H9 (cell line): ENCODE measurements around the gene ARHGAP35. TPM values are rescaled to one million over a fixed set of nuclear protein-coding genes. Genes with fewer than 3 reads are reported as not detected.

ENCODE experiments used
- DNase-seq: peaks from one replicate; pipeline ENCODE4 v3.0.0-alpha.2; 2017
- H2AFZ ChIP-seq: one replicate; pipeline ENCODE4 v1.6.1; 2013; ENCODE audit warnings: mild to moderate bottlenecking, low read length, control low read depth, moderate library complexity
- H2AK5ac ChIP-seq: 2 replicates; pipeline ENCODE4 v1.6.1; 2013; ENCODE audit warnings: low read length, control low read depth, mixed read lengths; ENCODE audit not compliant: insufficient read length
- H2BK120ac ChIP-seq: one replicate; pipeline ENCODE4 v1.6.1; 2013; ENCODE audit warnings: low read depth, mild to moderate bottlenecking, low read length, control low read depth, inconsistent platforms; ENCODE audit not compliant: poor library complexity, severe bottlenecking
- H2BK12ac ChIP-seq: 2 replicates; pipeline ENCODE4 v1.6.1; 2013; ENCODE audit warnings: low read length, control low read depth, mixed read lengths, low read depth; ENCODE audit not compliant: insufficient read length
- H2BK15ac ChIP-seq: 2 replicates; pipeline ENCODE4 v1.6.1; 2013; ENCODE audit warnings: low read depth, low read length, control low read depth
- H2BK20ac ChIP-seq: one replicate; pipeline ENCODE4 v1.6.1; 2013; ENCODE audit warnings: low read depth, mild to moderate bottlenecking, low read length, control low read depth, inconsistent platforms; ENCODE audit not compliant: poor library complexity, severe bottlenecking
- H2BK5ac ChIP-seq: 2 replicates; pipeline ENCODE4 v1.6.1; 2013; ENCODE audit warnings: low read length, control low read depth, mixed read lengths; ENCODE audit not compliant: insufficient read length
- H3K14ac ChIP-seq: 2 replicates; pipeline ENCODE4 v1.6.1; 2013; ENCODE audit warnings: low read length, control low read depth; ENCODE audit not compliant: insufficient read depth
- H3K18ac ChIP-seq: 2 replicates; pipeline ENCODE4 v1.6.1; 2013; ENCODE audit warnings: low read depth, mild to moderate bottlenecking, mixed read lengths, low read length, control low read depth; ENCODE audit not compliant: insufficient read length
- H3K23ac ChIP-seq: 2 replicates; pipeline ENCODE4 v1.6.1; 2013; ENCODE audit warnings: low read length, control low read depth, mixed read lengths, low read depth; ENCODE audit not compliant: insufficient read length
- H3K23me2 ChIP-seq: 2 replicates; pipeline ENCODE4 v1.6.1; 2013; ENCODE audit warnings: low read depth, mild to moderate bottlenecking, mixed read lengths, low read length, control low read depth; ENCODE audit not compliant: insufficient read length, poor library complexity, severe bottlenecking
- H3K27ac ChIP-seq: 2 replicates; pipeline ENCODE4 v1.5.1; 2013; ENCODE audit warnings: low read length, control low read depth, mixed read lengths, low read depth; ENCODE audit not compliant: insufficient read length
- H3K27me3 ChIP-seq: 2 replicates; pipeline ENCODE4 v1.6.1; 2013; ENCODE audit warnings: low read length, control low read depth, inconsistent platforms; ENCODE audit not compliant: insufficient read depth
- H3K4ac ChIP-seq: 2 replicates; pipeline ENCODE4 v1.6.1; 2013; ENCODE audit warnings: low read depth, mild to moderate bottlenecking, control low read depth, inconsistent platforms, low read length, moderate library complexity
- H3K4me1 ChIP-seq: 2 replicates; pipeline ENCODE4 v1.6.1; 2013; ENCODE audit warnings: low read length, control low read depth, inconsistent platforms; ENCODE audit not compliant: insufficient read depth
- H3K4me2 ChIP-seq: 2 replicates; pipeline ENCODE4 v1.6.1; 2013; ENCODE audit warnings: low read length, control low read depth, mixed read lengths; ENCODE audit not compliant: insufficient read length, insufficient read depth
- H3K56ac ChIP-seq: 2 replicates; pipeline ENCODE4 v1.6.1; 2013; ENCODE audit warnings: low read depth, mild to moderate bottlenecking, mixed read lengths, low read length, control low read depth; ENCODE audit not compliant: insufficient read length
- H3K79me1 ChIP-seq: 2 replicates; pipeline ENCODE4 v1.6.1; 2013; ENCODE audit warnings: low read depth, mild to moderate bottlenecking, moderate library complexity, low read length, control low read depth, inconsistent platforms; ENCODE audit not compliant: insufficient read depth, poor library complexity, severe bottlenecking
- H3K79me2 ChIP-seq: 2 replicates; pipeline ENCODE4 v1.6.1; 2013; ENCODE audit warnings: low read length, control low read depth, inconsistent platforms; ENCODE audit not compliant: insufficient read depth
- H3K9ac ChIP-seq: 2 replicates; pipeline ENCODE4 v1.6.1; 2013; ENCODE audit warnings: low read length, control low read depth, mixed read lengths; ENCODE audit not compliant: insufficient read length; ENCODE audit errors: extremely low read depth
- H3K9me3 ChIP-seq: one replicate; pipeline ENCODE4 v1.6.1; 2013; ENCODE audit warnings: low read depth, low read length, inconsistent platforms; ENCODE audit not compliant: control insufficient read depth
- H3T11ph ChIP-seq: one replicate; pipeline ENCODE4 v1.6.1; 2013; ENCODE audit warnings: mild to moderate bottlenecking, low read length, control low read depth, inconsistent platforms
- H4K20me1 ChIP-seq: one replicate; pipeline ENCODE4 v1.6.1; 2013; ENCODE audit not compliant: control insufficient read depth, insufficient read length, insufficient read depth
- H4K5ac ChIP-seq: 2 replicates; pipeline ENCODE4 v1.6.1; 2013; ENCODE audit warnings: low read depth, mild to moderate bottlenecking, mixed read lengths, low read length, control low read depth; ENCODE audit not compliant: insufficient read length
- H4K8ac ChIP-seq: replicated peaks from 2 replicates; pipeline ENCODE4 v1.6.1; 2013; ENCODE audit warnings: low read length, control low read depth, mixed read lengths, low read depth; ENCODE audit not compliant: insufficient read length
- H4K91ac ChIP-seq: 2 replicates; pipeline ENCODE4 v1.6.1; 2013; ENCODE audit warnings: low read depth, mild to moderate bottlenecking, moderate library complexity, mixed read lengths, low read length, control low read depth; ENCODE audit not compliant: insufficient read length
- H3K27ac Mint-ChIP-seq, 3 experiments: 2 replicates in 2 of 3; 3 replicates in 1 of 3; pipeline ENCODE4 v1.8.0; 2020 to 2021; ENCODE audit warnings: mixed read lengths in 3 of 3, mild to moderate bottlenecking in 1 of 3, moderate library complexity in 1 of 3
- H3K27me3 Mint-ChIP-seq: 2 replicates; pipeline ENCODE4 v1.8.0; 2021; ENCODE audit warnings: low read depth, mild to moderate bottlenecking, moderate library complexity, mixed read lengths
- H3K36me3 Mint-ChIP-seq, 3 experiments: 2 replicates in 2 of 3; 3 replicates in 1 of 3; pipeline ENCODE4 v1.8.0; 2020 to 2021; ENCODE audit warnings: low read depth in 3 of 3, mixed read lengths in 3 of 3; ENCODE audit not compliant: insufficient read depth in 1 of 3
- H3K4me1 Mint-ChIP-seq, 2 experiments: 2 replicates each; pipeline ENCODE4 v1.8.0; 2020; ENCODE audit warnings: mixed read lengths in 2 of 2
- H3K4me3 Mint-ChIP-seq, 2 experiments: 2 replicates in 1 of 2; 3 replicates in 1 of 2; pipeline ENCODE4 v1.8.0; 2020 to 2021; ENCODE audit warnings: mild to moderate bottlenecking in 2 of 2, mixed read lengths in 2 of 2, moderate library complexity in 1 of 2
- H3K9me3 Mint-ChIP-seq, 2 experiments: 2 replicates in 1 of 2; 3 replicates in 1 of 2; pipeline ENCODE4 v1.8.0; 2020; ENCODE audit warnings: mild to moderate bottlenecking in 2 of 2, mixed read lengths in 2 of 2, moderate library complexity in 1 of 2
- WGBS: extraction: QIAGEN DNeasy Blood & Tissue Kit; methylation state at CpG from one replicate; pipeline ENCODE4 v1.1.7; 2013; ENCODE audit warnings: missing lambda C conversion rate, low lambda C conversion rate, mixed read lengths; ENCODE audit not compliant: insufficient read length; ENCODE audit errors: extremely low coverage; 5-methylcytosine and 5-hydroxymethylcytosine counted together
- total RNA-seq: library from RNA; stranded (reverse); gene quantifications from 2 replicates; pipeline ENCODE4 v1.2.1, GENCODE V29; 2021
- TF ChIP-seq, protein P1 (sequence below): fragments of 200-600 bp; sonication (generic); conservative IDR thresholded peaks from 3 replicates; pipeline ENCODE4 v1.8.0; 2021; ENCODE audit warnings: antibody characterized with exemption, mild to moderate bottlenecking

Gene ARHGAP35
- total RNA-seq, 1 experiment from 2014 or later = 49.8 TPM

DNA sequence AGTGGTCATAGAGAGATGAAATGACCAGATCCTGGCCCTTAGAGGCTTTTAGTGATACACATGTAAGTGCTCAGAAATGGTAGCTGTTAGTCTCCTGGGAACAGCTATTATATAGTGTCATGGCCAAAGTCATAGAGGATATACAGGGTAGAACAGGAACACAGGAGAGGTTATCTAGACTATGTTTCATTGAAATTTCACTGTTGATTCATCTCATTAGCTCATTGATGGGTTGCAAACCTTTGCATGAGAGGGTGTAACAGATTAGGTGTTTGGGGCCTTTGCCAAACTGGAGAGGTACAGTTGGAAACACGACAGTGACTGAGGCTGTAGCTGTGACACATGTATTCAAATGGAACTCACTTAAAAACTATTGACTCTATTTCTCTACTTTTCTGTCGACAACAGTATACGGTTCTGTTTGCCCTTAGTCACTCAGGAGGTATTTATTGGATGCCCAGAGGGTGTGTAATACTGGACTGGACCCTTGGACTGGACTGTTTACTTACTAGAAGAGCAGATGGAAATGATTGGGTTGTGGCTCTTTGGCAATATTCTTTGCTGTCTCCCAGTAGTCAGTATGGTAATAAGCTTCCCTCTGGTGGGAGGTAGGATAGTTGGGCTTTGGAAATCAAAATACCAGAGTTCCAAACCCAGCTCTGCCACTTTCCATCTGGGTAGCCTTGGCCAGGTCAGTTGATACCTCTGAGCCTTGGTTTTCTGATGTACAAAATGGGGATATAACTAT is 29.8 kb downstream of the ARHGAP35 start:
- Histone ChIP-seq H3K4me2 (no peak overlapping the region), H4K20me1 (no peaks in the 10 kb centered on the region), H3K56ac (no peak overlapping the region), H2BK120ac (no peak overlapping the region), H3K14ac (no peak overlapping the region), H3K79me1 (peaks cover 7% of the 10 kb centered on the region), H3K79me2 (peaks cover 12% of the 10 kb centered on the region; the same call in 1 of the 2 replicates), H4K8ac (no peak overlapping the region), H3K9me3 (no peaks in the 10 kb centered on the region), H3K23ac (no peak overlapping the region), H4K5ac (no peak overlapping the region), H2BK20ac (no peak overlapping the region), H2BK15ac (no peak overlapping the region), H3K27me3 (peaks cover 2% of the 10 kb centered on the region; the same call in 1 of the 2 replicates), H3K9ac (no peak overlapping the region), H2AK5ac (no peak overlapping the region), H3K23me2 (no peaks in the 10 kb centered on the region), H3K4ac (no peak overlapping the region), H3K18ac (no peak overlapping the region), H2AFZ (no peak overlapping the region), H4K91ac (no peak overlapping the region), H3T11ph (no peak overlapping the region), H2BK5ac (no peak overlapping the region), H3K27ac (no peak overlapping the region), H2BK12ac (no peak overlapping the region), H3K4me1 (peaks cover 7% of the 10 kb centered on the region; the same call in 1 of the 2 replicates)
- H3K4me3 Mint-ChIP-seq = no peak overlapping the region
- H3K4me1 Mint-ChIP-seq = peaks cover 13 to 21% of the 10 kb centered on the region in 2 experiments
- peak overlapping the region in 1 of 3 experiments; percentile 32; a peak in 3 of 7 replicates for H3K27ac Mint-ChIP-seq
- TF ChIP-seq, protein P1, sequence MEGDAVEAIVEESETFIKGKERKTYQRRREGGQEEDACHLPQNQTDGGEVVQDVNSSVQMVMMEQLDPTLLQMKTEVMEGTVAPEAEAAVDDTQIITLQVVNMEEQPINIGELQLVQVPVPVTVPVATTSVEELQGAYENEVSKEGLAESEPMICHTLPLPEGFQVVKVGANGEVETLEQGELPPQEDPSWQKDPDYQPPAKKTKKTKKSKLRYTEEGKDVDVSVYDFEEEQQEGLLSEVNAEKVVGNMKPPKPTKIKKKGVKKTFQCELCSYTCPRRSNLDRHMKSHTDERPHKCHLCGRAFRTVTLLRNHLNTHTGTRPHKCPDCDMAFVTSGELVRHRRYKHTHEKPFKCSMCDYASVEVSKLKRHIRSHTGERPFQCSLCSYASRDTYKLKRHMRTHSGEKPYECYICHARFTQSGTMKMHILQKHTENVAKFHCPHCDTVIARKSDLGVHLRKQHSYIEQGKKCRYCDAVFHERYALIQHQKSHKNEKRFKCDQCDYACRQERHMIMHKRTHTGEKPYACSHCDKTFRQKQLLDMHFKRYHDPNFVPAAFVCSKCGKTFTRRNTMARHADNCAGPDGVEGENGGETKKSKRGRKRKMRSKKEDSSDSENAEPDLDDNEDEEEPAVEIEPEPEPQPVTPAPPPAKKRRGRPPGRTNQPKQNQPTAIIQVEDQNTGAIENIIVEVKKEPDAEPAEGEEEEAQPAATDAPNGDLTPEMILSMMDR = no peak
- no peaks in the 10 kb centered on the region for H3K9me3 Mint-ChIP-seq
- no CpG with 5 or more reads among the region's 3 CpGs for WGBS
- no peak for DNase-seq
- peaks cover 4 to 16% (median 4%) of the 10 kb centered on the region in 3 experiments; a peak in 5 of 7 replicates for H3K36me3 Mint-ChIP-seq
- no peaks in the 10 kb centered on the region for H3K27me3 Mint-ChIP-seq
